HPDE6-E6E7 (cell line): Measurements from ENCODE around the gene CNMD.
"Not testable (repeated sequence)": the region's sequence is repeated elsewhere in the genome, so short reads cannot be mapped to it uniquely, and the experiment has no call there.

Experiments
- DNase-seq: peaks from one replicate; pipeline ENCODE4 v3.0.0; 2011; ENCODE audit warnings: missing footprints; ENCODE audit errors: extremely low spot score

The CNMD gene

DNA sequence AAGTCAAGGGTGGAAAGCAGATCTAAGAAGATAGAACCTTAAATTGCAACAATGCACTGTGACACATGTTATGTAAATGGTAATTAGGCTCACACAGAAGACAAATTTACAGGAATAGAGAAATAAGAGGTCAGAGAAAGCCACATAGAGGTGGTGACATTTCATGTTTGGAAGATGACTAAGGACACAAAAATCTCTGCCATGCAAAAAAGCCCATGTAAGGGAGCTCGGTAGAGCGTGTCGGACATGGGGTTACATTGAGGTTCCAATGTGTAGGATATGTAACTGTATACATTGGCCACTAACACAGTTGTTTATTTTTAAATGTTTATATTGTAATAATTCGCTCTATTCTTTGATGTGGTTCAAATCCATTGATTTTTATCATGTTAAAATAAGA, 53.2 kb downstream of the CNMD start:
- DNase-seq = no peak

- DNase-seq = not testable (repeated sequence)
Measured at GRCh38 chr13:52685806-52686205, 53.8 kb downstream of the CNMD start.

DNA sequence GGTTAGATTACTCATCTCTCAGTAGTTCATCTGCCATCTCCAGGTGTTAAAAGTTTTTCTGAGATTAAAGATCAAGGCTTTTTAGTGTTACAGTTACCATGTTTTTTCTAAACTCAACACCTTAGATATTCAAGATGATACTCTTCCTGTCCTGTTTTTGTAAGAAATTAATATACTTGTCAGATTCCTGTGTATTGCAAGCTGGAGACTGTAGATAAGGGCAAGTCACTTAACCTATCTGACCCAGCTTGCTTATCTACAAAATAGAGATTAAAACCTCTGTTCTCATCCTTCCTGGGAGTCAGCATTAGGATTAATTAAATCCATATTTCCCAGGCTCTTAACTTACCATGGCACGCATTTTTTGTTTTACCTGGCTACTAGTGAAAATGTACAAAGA, 61.8 kb downstream of the CNMD start:
- no peak for DNase-seq

DNA sequence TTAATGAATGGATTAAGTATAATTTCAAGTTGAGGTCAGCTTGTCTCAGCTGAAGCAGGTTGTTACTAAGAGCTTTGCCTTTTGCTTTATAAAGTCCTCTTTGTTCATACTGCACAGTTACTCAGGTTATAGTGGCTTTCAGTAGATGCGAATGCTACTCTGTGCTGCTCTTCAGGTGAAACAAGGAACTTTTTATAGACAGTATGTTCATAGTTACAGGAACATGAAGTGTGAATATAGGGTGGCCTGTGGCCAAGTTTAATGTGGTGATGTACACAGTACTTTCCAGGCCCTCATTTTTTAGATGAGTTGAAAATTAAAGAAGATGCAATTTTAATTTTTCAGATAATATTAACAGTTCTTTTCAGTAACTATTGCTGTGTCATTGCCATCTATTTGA, 66.2 kb downstream of the CNMD start:
- no peak for DNase-seq

DNA sequence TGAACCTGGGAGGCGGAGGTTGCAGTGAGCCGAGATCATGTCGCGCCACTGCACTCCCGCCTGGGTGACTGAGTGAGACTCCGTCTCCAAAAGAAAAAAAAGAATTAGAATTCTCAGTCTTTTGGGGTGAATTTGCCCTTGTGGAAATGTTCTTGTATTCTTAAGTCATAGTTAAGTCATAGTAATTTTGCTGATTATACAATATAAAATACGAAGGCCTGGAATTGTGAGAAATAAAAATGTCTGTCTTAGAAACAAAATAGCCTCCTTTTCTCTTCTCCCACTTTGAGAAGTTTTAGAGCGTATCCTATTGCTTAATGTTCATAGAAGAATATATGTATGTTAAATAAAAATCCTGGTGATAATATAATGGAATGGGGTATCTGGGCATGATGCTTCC, 68.9 kb downstream of the CNMD start:
- DNase-seq = no peak

- no peak for DNase-seq
Measured at GRCh38 chr13:52669677-52670076, 69.9 kb downstream of the CNMD start.

DNA sequence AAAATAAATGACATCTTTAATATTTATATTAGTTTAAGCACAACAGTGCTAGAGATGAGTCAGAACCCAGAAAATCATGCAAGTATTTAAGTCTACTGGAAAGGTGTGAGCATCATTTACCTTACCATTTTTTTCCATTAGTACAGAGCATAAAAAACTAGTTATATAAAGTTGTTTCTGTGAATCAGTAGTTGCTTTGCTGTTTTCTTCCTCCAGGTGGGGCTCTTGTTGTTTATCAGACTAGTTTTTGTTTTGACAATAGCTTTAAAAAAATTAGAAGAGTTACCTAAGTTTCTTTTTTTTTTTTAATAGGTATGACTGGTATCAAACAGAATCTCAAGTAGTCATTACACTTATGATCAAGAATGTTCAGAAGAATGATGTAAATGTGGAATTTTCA, 74.3 kb downstream of the CNMD start:
- DNase-seq = no peak

DNA sequence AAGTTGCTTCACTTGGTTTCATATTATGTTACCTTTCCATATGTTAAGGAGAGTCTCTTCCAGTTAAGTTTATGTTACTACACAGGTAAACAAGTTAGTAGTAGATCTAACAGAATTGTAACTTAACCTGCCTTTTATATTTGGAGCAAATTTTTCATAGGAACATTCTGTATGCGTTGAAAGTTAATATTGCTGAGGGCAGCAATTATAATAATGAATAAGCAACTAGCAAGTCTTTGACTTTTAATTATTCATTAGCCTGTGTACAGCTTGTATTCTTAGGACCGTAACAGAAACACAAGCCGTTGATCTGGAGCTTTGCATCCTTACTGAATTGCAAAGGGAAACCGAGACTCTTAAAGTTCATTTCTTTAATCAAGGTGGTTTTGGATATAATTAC, 75.3 kb downstream of the CNMD start:
- no peak for DNase-seq

- no peak for DNase-seq
Measured at GRCh38 chr13:52659340-52659739, 80.3 kb downstream of the CNMD start.
